Nephron (organoid): Measurements from ENCODE around the gene CACNA1C.
A peak's percentile ranks its signal among the peaks of the same experiment; 100 is the strongest.

Experiments
- H3K27ac Mint-ChIP-seq, 3 experiments: 2 replicates each; pipeline ENCODE4 v1.8.0; 2020; ENCODE audit warnings: mixed read lengths in 3 of 3, mild to moderate bottlenecking in 2 of 3, moderate library complexity in 1 of 3
- H3K27me3 Mint-ChIP-seq: 2 replicates; pipeline ENCODE4 v1.8.0; 2021; ENCODE audit warnings: low read depth, mild to moderate bottlenecking, moderate library complexity, mixed read lengths
- H3K36me3 Mint-ChIP-seq: 2 replicates; pipeline ENCODE4 v1.8.0; 2020; ENCODE audit warnings: low read depth, mixed read lengths
- H3K4me1 Mint-ChIP-seq: 2 replicates; pipeline ENCODE4 v1.8.0; 2020; ENCODE audit warnings: mixed read lengths
- H3K4me3 Mint-ChIP-seq, 3 experiments: 2 replicates each; pipeline ENCODE4 v1.8.0; 2020; ENCODE audit warnings: mild to moderate bottlenecking in 3 of 3, mixed read lengths in 3 of 3, moderate library complexity in 2 of 3
- H3K9me3 Mint-ChIP-seq: 2 replicates; pipeline ENCODE4 v1.8.0; 2020; ENCODE audit warnings: mixed read lengths
- CTCF ChIP-seq, 3 experiments: fragments of 200-600 bp; sonication (generic); IDR thresholded peaks; one replicate each; pipeline ENCODE4 v1.5.0; 2021; ENCODE audit warnings: antibody characterized with exemption in 3 of 3; ENCODE audit not compliant: unreplicated experiment in 3 of 3

The CACNA1C gene

GRCh38 chr12:2113119-2113912, 60.5 kb downstream of the CACNA1C start:
- no peak for TF ChIP-seq CTCF (IDR thresholded peaks at IDR 0.05; ENCODE audit: unreplicated experiment in 3 of 3)
- H3K4me1 Mint-ChIP-seq, result peaks cover 13% of the 10 kb centered on the region
- H3K4me3 Mint-ChIP-seq, result no peak overlapping the region
- peaks cover 8% of the 10 kb centered on the region for H3K36me3 Mint-ChIP-seq
- no peaks in the 10 kb centered on the region for H3K9me3 Mint-ChIP-seq
- H3K27me3 Mint-ChIP-seq, result peaks cover 4% of the 10 kb centered on the region
- H3K27ac Mint-ChIP-seq, result no peak overlapping the region

- peaks cover 8% of the 10 kb centered on the region for H3K36me3 Mint-ChIP-seq
- no peaks in the 10 kb centered on the region for H3K9me3 Mint-ChIP-seq
- no peak overlapping the region for H3K4me3 Mint-ChIP-seq
- no peak for TF ChIP-seq CTCF (IDR thresholded peaks at IDR 0.05; ENCODE audit: unreplicated experiment in 3 of 3)
- H3K27me3 Mint-ChIP-seq, result peaks cover 4% of the 10 kb centered on the region
- H3K27ac Mint-ChIP-seq, result no peak overlapping the region
- H3K4me1 Mint-ChIP-seq, result peaks cover 13% of the 10 kb centered on the region
Measured at GRCh38 chr12:2114071-2114470, 61.3 kb downstream of the CACNA1C start.

- TF ChIP-seq CTCF (IDR thresholded peaks at IDR 0.05; ENCODE audit: unreplicated experiment in 3 of 3), result no peak
- H3K9me3 Mint-ChIP-seq, result no peaks in the 10 kb centered on the region
- H3K27ac Mint-ChIP-seq, result peak overlapping the region in 1 of 3 experiments; percentile 24
- peaks cover 20% of the 10 kb centered on the region for H3K4me1 Mint-ChIP-seq
- H3K4me3 Mint-ChIP-seq, result no peak overlapping the region
- peaks cover 9% of the 10 kb centered on the region for H3K36me3 Mint-ChIP-seq
- peaks cover 4% of the 10 kb centered on the region for H3K27me3 Mint-ChIP-seq
Measured at GRCh38 chr12:2115101-2115845, 62.5 kb downstream of the CACNA1C start.

- Mint-ChIP-seq H3K27me3 (no peaks in the 10 kb centered on the region), H3K36me3 (peaks cover 16% of the 10 kb centered on the region), H3K27ac (peak overlapping the region in 1 of 3 experiments; percentile 94), H3K4me3 (no peak overlapping the region), H3K9me3 (no peaks in the 10 kb centered on the region), H3K4me1 (peaks cover 20% of the 10 kb centered on the region)
- no peak for TF ChIP-seq CTCF (IDR thresholded peaks at IDR 0.05; ENCODE audit: unreplicated experiment in 3 of 3)
Measured at GRCh38 chr12:2117541-2117940, 64.8 kb downstream of the CACNA1C start.

GRCh38 chr12:2118061-2118460, 65.3 kb downstream of the CACNA1C start:
- H3K4me3 Mint-ChIP-seq, result no peak overlapping the region

More at GRCh38 chr12:2118061-2118460, 65.3 kb downstream of the CACNA1C start:
- peaks cover 22% of the 10 kb centered on the region for H3K4me1 Mint-ChIP-seq
- no peaks in the 10 kb centered on the region for H3K27me3 Mint-ChIP-seq
- H3K27ac Mint-ChIP-seq, result peak overlapping the region in 2 of 3 experiments; percentile 67 to 94
- TF ChIP-seq CTCF (IDR thresholded peaks at IDR 0.05; ENCODE audit: unreplicated experiment in 3 of 3), result no peak
- H3K36me3 Mint-ChIP-seq, result peaks cover 17% of the 10 kb centered on the region
- H3K9me3 Mint-ChIP-seq, result no peaks in the 10 kb centered on the region
